GM12892 (cell line): ENCODE results near the gene MROH8.

Experiments
- POLR2A ChIP-seq: IDR thresholded peaks from 2 replicates; pipeline ENCODE4 v1.6.1; 2011; ENCODE audit warnings: low read depth, low read length, control low read depth
- POLR2AphosphoS5 ChIP-seq: IDR thresholded peaks from 2 replicates; pipeline ENCODE4 v1.6.1; 2011; ENCODE audit warnings: low read depth, low read length, control low read depth
- TAF1 ChIP-seq: IDR thresholded peaks from 2 replicates; pipeline ENCODE4 v1.6.1; 2011; ENCODE audit warnings: low read depth, mild to moderate bottlenecking, control low read depth, low read length, borderline replicate concordance

- TF ChIP-seq TAF1, result no peak
- TF ChIP-seq POLR2A, result no peak
- TF ChIP-seq POLR2AphosphoS5, result no peak
Measured at GRCh38 chr20:37163832-37164554, 15.4 kb downstream of the MROH8 start.
